PC-3 (cell line): ENCODE results near the gene PRRX2. TPM values are rescaled to one million over a fixed set of nuclear protein-coding genes. Genes with fewer than 3 reads are reported as not detected.
A peak's percentile ranks its signal among the peaks of the same experiment; 100 is the strongest.
"Not testable (repeated sequence)": the region's sequence is repeated elsewhere in the genome, so short reads cannot be mapped to it uniquely, and the experiment has no call there.

Experiments used
- ATAC-seq: fragments of 200-7000 bp; cut with Tn5 transposase; 2 replicates; pipeline ENCODE4 v1.9.1; 2020; ENCODE audit warnings: mild to moderate bottlenecking, moderate library complexity
- BruUV-seq: library from RNA; stranded (reverse); fragments of 400-500 nt; replicated peaks from 2 replicates; lab custom pipeline; 2021; lab: Mats Ljungman, UMichigan
- CTCF ChIA-PET: fragments of 300-600 bp; sonication (Branson Sonifier 250); formaldehyde crosslinking; loops from one replicate; lab custom pipeline; 2022; ENCODE audit warnings: antibody characterized with exemption; lab: Charles Lee
- POLR2A ChIA-PET: fragments of 300-600 bp; sonication (Branson Sonifier 250); formaldehyde crosslinking; loops from one replicate; lab custom pipeline; 2022; ENCODE audit warnings: antibody characterized with exemption; ENCODE audit not compliant: unreplicated experiment; lab: Charles Lee
- DNase-seq: peaks from one replicate; pipeline ENCODE4 v3.0.0-alpha.2; 2015
- H2AFZ ChIP-seq: fragments of 300-600 bp; sonication (generic); 2 replicates; pipeline ENCODE4 v1.6.0; 2016; ENCODE audit warnings: antibody characterized with exemption, low read length
- H3F3A ChIP-seq: fragments of 300-600 bp; sonication (generic); one replicate; pipeline ENCODE4 v1.6.0; 2017; ENCODE audit warnings: antibody characterized with exemption, low read length, control low read depth, mild to moderate bottlenecking; ENCODE audit not compliant: unreplicated experiment
- H3K27ac ChIP-seq: fragments of 300-600 bp; sonication (generic); 2 replicates; pipeline ENCODE4 v1.5.1; 2016; ENCODE audit warnings: mild to moderate bottlenecking, low read length
- H3K27me3 ChIP-seq: fragments of 300-600 bp; sonication (generic); 2 replicates; pipeline ENCODE4 v1.6.1; 2016; ENCODE audit warnings: low read length, mixed read lengths
- H3K36me3 ChIP-seq: fragments of 300-600 bp; sonication (generic); 2 replicates; pipeline ENCODE4 v1.6.1; 2016; ENCODE audit warnings: low read depth, mixed run types, low read length, mixed read lengths
- H3K4me1 ChIP-seq: fragments of 300-600 bp; sonication (generic); 2 replicates; pipeline ENCODE4 v1.5.1; 2016; ENCODE audit warnings: low read length; ENCODE audit not compliant: insufficient read depth
- H3K4me2 ChIP-seq: fragments of 300-600 bp; sonication (generic); 2 replicates; pipeline ENCODE4 v1.6.0; 2016; ENCODE audit warnings: low read length
- H3K4me3 ChIP-seq: fragments of 300-600 bp; sonication (generic); 2 replicates; pipeline ENCODE4 v1.5.1; 2016; ENCODE audit warnings: mild to moderate bottlenecking, low read length, mixed read lengths
- H3K79me2 ChIP-seq: fragments of 300-600 bp; sonication (generic); 2 replicates; pipeline ENCODE4 v1.6.1; 2017; ENCODE audit warnings: low read length, mixed read lengths
- H3K9ac ChIP-seq: fragments of 300-600 bp; sonication (generic); 2 replicates; pipeline ENCODE4 v1.6.0; 2016; ENCODE audit warnings: mild to moderate bottlenecking, low read length
- H3K9me2 ChIP-seq: fragments of 300-600 bp; sonication (generic); replicated peaks from 2 replicates; pipeline ENCODE4 v1.6.1; 2016; ENCODE audit warnings: mixed run types, low read length, mixed read lengths
- H3K9me3 ChIP-seq: fragments of 300-600 bp; sonication (generic); 2 replicates; pipeline ENCODE4 v1.6.1; 2016; ENCODE audit warnings: low read length, mixed read lengths
- H4K20me1 ChIP-seq: fragments of 300-600 bp; sonication (generic); 2 replicates; pipeline ENCODE4 v1.6.1; 2016; ENCODE audit warnings: low read length, mixed read lengths
- CTCF ChIP-seq: fragments of 300-600 bp; sonication (generic); conservative IDR thresholded peaks from 2 replicates; pipeline ENCODE4 v1.5.1; 2017; ENCODE audit warnings: antibody characterized with exemption, low read depth, mild to moderate bottlenecking, low read length
- EZH2 ChIP-seq: fragments of 300-600 bp; sonication (generic); IDR thresholded peaks from one replicate; pipeline ENCODE4 v1.6.1; 2017; ENCODE audit warnings: antibody characterized with exemption, mild to moderate bottlenecking, low read length; ENCODE audit not compliant: unreplicated experiment
- EZH2phosphoT487 ChIP-seq: fragments of 300-600 bp; sonication (generic); IDR thresholded peaks from 2 replicates; pipeline ENCODE4 v1.6.1; 2018; ENCODE audit warnings: mild to moderate bottlenecking, antibody characterized with exemption, low read length, borderline replicate concordance
- intact Hi-C: fragments of 100-400 bp; cut with micrococcal nuclease; formaldehyde crosslinking; loops from 2 replicates; pipeline ENCODE4 v1.9.0; 2023
- total RNA-seq: library from RNA; depleted of rRNA; stranded (reverse); fragments of >200 nt; gene quantifications from 2 replicates; pipeline ENCODE4 v1.2.3, GENCODE V29; 2014

PRRX2 gene
- total RNA-seq, 1 experiment from 2014 or later: 0.47 TPM

GRCh38 chr9:129761293-129761900, 96.0 kb downstream of the PRRX2 start:
- TF ChIP-seq EZH2: no peak
- TF ChIP-seq CTCF: no peak
- TF ChIP-seq EZH2phosphoT487: no peak

GRCh38 chr9:129761901-129762369, 96.5 kb downstream of the PRRX2 start:
- H3K79me2 ChIP-seq: no peaks in the 10 kb centered on the region
- intact Hi-C loops: no loop called here
- POLR2A ChIA-PET: no interaction called here
- CTCF ChIA-PET: interaction anchor here (1.0 kb wide), 1 partner anchor 15 kb away, joined by 3 read pairs; no protein-coding TSS in a partner anchor
- H2AFZ ChIP-seq: no peak overlapping the region
- no peak overlapping the region for H3K4me3 ChIP-seq
- no TSS peak for BruUV-seq
- peaks cover 20% of the 10 kb centered on the region for H3K4me1 ChIP-seq
- no peak overlapping the region; the same call in 1 of the 2 replicates for H3K9ac ChIP-seq
- H3K27ac ChIP-seq: peak overlapping the region; percentile 47
- ATAC-seq (no peak), DNase-seq (peak; percentile 35)
- no peaks in the 10 kb centered on the region for H3K9me2 ChIP-seq
- TF ChIP-seq EZH2 (no peak), CTCF (no peak), EZH2phosphoT487 (no peak)
- no peak overlapping the region for H3K4me2 ChIP-seq
- no peaks in the 10 kb centered on the region for H3K9me3 ChIP-seq
- H3F3A ChIP-seq: no peaks in the 10 kb centered on the region
- H4K20me1 ChIP-seq: no peaks in the 10 kb centered on the region
- H3K27me3 ChIP-seq: no peaks in the 10 kb centered on the region
- no peaks in the 10 kb centered on the region for H3K36me3 ChIP-seq

More at GRCh38 chr9:129761293-129761900, 96.0 kb downstream of the PRRX2 start:
- Histone ChIP-seq H4K20me1 (no peaks in the 10 kb centered on the region), H3K4me2 (no peak overlapping the region), H3K9me2 (no peaks in the 10 kb centered on the region), H3F3A (no peaks in the 10 kb centered on the region), H3K9ac (no peak overlapping the region; the same call in 1 of the 2 replicates), H3K9me3 (no peaks in the 10 kb centered on the region), H3K4me1 (peaks cover 20% of the 10 kb centered on the region), H2AFZ (no peak overlapping the region), H3K4me3 (no peak overlapping the region), H3K27me3 (no peaks in the 10 kb centered on the region), H3K79me2 (no peaks in the 10 kb centered on the region), H3K27ac (peak overlapping the region; percentile 47), H3K36me3 (no peaks in the 10 kb centered on the region)
- no peak for ATAC-seq
- no peak for DNase-seq
- ChIA-PET POLR2A (no interaction called here), CTCF (interaction anchor here (1.0 kb wide), 1 partner anchor 15 kb away, joined by 3 read pairs; no protein-coding TSS in a partner anchor)
- intact Hi-C loops: no loop called here
- BruUV-seq: no TSS peak

- CTCF ChIA-PET: interaction anchor here (1.0 kb wide), 1 partner anchor 14 kb away, joined by 3 read pairs; no protein-coding TSS in a partner anchor
- H3K9ac ChIP-seq: peak overlapping the region; percentile 33; the same call in 1 of the 2 replicates
- ATAC-seq, BruUV-seq, H4K20me1 ChIP-seq, H3K79me2 ChIP-seq, H3K4me3 ChIP-seq, POLR2A ChIA-PET, H3K9me3 ChIP-seq, intact Hi-C loops, H3K36me3 ChIP-seq, H3F3A ChIP-seq, H3K9me2 ChIP-seq, H3K27me3 ChIP-seq, H2AFZ ChIP-seq: not testable (repeated sequence)
- H3K4me1 ChIP-seq: peaks cover 20% of the 10 kb centered on the region
- peak; percentile 80 for DNase-seq
- H3K27ac ChIP-seq: peak overlapping the region; percentile 79
- 0 out of 2 replicates have a peak overlapping the region, but pooled peaks have one; percentile 10 for H3K4me2 ChIP-seq
These were observed 97.0 kb downstream of the PRRX2 start for GRCh38 chr9:129762370-129762984.
